ENCODE data around the gene ZNF319. TPM values are rescaled to one million over a fixed set of nuclear protein-coding genes. Genes with fewer than 3 reads are reported as not detected.
A peak's percentile ranks its signal among the peaks of the same experiment; 100 is the strongest.

Gene ZNF319
- total and polyA plus RNA-seq, 2 of the 13 experiments (the other 11 are each of a cell fraction or from before 2014, with no cell fraction given), result 2.4 to 3.6 TPM

GRCh38 chr16:58027161-58027915 is 26.9 kb upstream of the ZNF319 start (continued):
- TF ChIP-seq NCOA5 (CRISPR knock-in tag; IDR thresholded peaks at IDR 0.05) (no peak), ZNF101 (CRISPR knock-in tag; IDR thresholded peaks at IDR 0.05; ENCODE audit: borderline replicate concordance, low read depth) (no peak), SP1 (IDR thresholded peaks at IDR 0.05) (no peak), SP1 (CRISPR knock-in tag; IDR thresholded peaks at IDR 0.05) (peak; percentile 5; the same call in 1 of the 2 replicates), ZMYM3 (CRISPR knock-in tag; IDR thresholded peaks at IDR 0.05) (no peak), ZNF441 (CRISPR knock-in tag; IDR thresholded peaks at IDR 0.05; ENCODE audit: borderline replicate concordance) (no peak), ZSCAN29 (CRISPR knock-in tag; conservative IDR thresholded peaks at IDR 0.05) (no peak), ARNT2 (CRISPR knock-in tag; IDR thresholded peaks at IDR 0.05; ENCODE audit: low read depth) (0 out of 2 replicates have a peak, but pooled peaks have one; percentile 58), ZFP36L2 (CRISPR knock-in tag; IDR thresholded peaks at IDR 0.05) (no peak), HMGA1 (CRISPR knock-in tag; conservative IDR thresholded peaks at IDR 0.05) (no peak), HNF4A (CRISPR knock-in tag; IDR thresholded peaks at IDR 0.05) (no peak), ZNF274 (CRISPR knock-in tag; IDR thresholded peaks at IDR 0.05) (0 out of 2 replicates have a peak, but pooled peaks have one; percentile 7), PAX8 (CRISPR knock-in tag; IDR thresholded peaks at IDR 0.05; ENCODE audit: borderline replicate concordance) (no peak), SIN3B (IDR thresholded peaks at IDR 0.05; ENCODE audit: low read length) (no peak), POLR2AphosphoS2 (IDR thresholded peaks at IDR 0.05; ENCODE audit: low read depth, low read length) (no peak), DPF2 (CRISPR knock-in tag; IDR thresholded peaks at IDR 0.05; ENCODE audit: borderline replicate concordance, low read depth) (no peak), HDAC2 (CRISPR knock-in tag; IDR thresholded peaks at IDR 0.05) (peak; percentile 36; the same call in 1 of the 2 replicates), TBP (CRISPR knock-in tag; IDR thresholded peaks at IDR 0.05) (no peak), THAP11 (CRISPR knock-in tag; IDR thresholded peaks at IDR 0.05) (no peak), ZNF260 (CRISPR knock-in tag; IDR thresholded peaks at IDR 0.05; ENCODE audit: borderline replicate concordance, low read depth) (no peak)
- TF ChIP-seq, protein P1, sequence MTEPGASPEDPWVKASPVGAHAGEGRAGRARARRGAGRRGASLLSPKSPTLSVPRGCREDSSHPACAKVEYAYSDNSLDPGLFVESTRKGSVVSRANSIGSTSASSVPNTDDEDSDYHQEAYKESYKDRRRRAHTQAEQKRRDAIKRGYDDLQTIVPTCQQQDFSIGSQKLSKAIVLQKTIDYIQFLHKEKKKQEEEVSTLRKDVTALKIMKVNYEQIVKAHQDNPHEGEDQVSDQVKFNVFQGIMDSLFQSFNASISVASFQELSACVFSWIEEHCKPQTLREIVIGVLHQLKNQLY (CRISPR knock-in tag; IDR thresholded peaks at IDR 0.05), result no peak
- TF ChIP-seq, protein P2, sequence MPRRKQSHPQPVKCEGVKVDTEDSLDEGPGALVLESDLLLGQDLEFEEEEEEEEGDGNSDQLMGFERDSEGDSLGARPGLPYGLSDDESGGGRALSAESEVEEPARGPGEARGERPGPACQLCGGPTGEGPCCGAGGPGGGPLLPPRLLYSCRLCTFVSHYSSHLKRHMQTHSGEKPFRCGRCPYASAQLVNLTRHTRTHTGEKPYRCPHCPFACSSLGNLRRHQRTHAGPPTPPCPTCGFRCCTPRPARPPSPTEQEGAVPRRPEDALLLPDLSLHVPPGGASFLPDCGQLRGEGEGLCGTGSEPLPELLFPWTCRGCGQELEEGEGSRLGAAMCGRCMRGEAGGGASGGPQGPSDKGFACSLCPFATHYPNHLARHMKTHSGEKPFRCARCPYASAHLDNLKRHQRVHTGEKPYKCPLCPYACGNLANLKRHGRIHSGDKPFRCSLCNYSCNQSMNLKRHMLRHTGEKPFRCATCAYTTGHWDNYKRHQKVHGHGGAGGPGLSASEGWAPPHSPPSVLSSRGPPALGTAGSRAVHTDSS (CRISPR knock-in tag; conservative IDR thresholded peaks at IDR 0.05), result no peak
- TF ChIP-seq, protein P3, sequence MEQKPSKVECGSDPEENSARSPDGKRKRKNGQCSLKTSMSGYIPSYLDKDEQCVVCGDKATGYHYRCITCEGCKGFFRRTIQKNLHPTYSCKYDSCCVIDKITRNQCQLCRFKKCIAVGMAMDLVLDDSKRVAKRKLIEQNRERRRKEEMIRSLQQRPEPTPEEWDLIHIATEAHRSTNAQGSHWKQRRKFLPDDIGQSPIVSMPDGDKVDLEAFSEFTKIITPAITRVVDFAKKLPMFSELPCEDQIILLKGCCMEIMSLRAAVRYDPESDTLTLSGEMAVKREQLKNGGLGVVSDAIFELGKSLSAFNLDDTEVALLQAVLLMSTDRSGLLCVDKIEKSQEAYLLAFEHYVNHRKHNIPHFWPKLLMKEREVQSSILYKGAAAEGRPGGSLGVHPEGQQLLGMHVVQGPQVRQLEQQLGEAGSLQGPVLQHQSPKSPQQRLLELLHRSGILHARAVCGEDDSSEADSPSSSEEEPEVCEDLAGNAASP (CRISPR knock-in tag; IDR thresholded peaks at IDR 0.05; ENCODE audit: borderline replicate concordance), result no peak
- TF ChIP-seq, protein P4, sequence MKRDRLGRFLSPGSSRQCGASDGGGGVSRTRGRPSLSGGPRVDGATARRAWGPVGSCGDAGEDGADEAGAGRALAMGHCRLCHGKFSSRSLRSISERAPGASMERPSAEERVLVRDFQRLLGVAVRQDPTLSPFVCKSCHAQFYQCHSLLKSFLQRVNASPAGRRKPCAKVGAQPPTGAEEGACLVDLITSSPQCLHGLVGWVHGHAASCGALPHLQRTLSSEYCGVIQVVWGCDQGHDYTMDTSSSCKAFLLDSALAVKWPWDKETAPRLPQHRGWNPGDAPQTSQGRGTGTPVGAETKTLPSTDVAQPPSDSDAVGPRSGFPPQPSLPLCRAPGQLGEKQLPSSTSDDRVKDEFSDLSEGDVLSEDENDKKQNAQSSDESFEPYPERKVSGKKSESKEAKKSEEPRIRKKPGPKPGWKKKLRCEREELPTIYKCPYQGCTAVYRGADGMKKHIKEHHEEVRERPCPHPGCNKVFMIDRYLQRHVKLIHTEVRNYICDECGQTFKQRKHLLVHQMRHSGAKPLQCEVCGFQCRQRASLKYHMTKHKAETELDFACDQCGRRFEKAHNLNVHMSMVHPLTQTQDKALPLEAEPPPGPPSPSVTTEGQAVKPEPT (CRISPR knock-in tag; IDR thresholded peaks at IDR 0.05; ENCODE audit: low read depth), result no peak
- TF ChIP-seq, protein P5, sequence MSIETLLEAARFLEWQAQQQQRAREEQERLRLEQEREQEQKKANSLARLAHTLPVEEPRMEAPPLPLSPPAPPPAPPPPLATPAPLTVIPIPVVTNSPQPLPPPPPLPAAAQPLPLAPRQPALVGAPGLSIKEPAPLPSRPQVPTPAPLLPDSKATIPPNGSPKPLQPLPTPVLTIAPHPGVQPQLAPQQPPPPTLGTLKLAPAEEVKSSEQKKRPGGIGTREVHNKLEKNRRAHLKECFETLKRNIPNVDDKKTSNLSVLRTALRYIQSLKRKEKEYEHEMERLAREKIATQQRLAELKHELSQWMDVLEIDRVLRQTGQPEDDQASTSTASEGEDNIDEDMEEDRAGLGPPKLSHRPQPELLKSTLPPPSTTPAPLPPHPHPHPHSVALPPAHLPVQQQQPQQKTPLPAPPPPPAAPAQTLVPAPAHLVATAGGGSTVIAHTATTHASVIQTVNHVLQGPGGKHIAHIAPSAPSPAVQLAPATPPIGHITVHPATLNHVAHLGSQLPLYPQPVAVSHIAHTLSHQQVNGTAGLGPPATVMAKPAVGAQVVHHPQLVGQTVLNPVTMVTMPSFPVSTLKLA (IDR thresholded peaks at IDR 0.05), result no peak
